Left lobe of liver (tissue), 2 donors: ENCODE measurements around the gene YBEY. TPM values are rescaled to one million over a fixed set of nuclear protein-coding genes. Genes with fewer than 3 reads are reported as not detected.
"Not testable (repeated sequence)": the region's sequence is repeated elsewhere in the genome, so short reads cannot be mapped to it uniquely, and the experiment has no call there.

Experiments used
- ATAC-seq: fragments of 200-7000 bp; cut with Tn5 transposase; one replicate; pipeline ENCODE4 v1.9.1; 2020; ENCODE audit warnings: mild to moderate bottlenecking, moderate library complexity
- DNase-seq: peaks from one replicate; pipeline ENCODE4 v3.0.0-alpha.2; 2020; ENCODE audit warnings: low spot score
- total RNA-seq: library from RNA; stranded (reverse); gene quantifications from one replicate; pipeline ENCODE4 v1.2.1, GENCODE V29; 2021
- donor health status: DM: no; HTN: no; CAD: no; lungs with moderate emphysema.
- donor health status: DM: no; HTN: yes; CAD: no.

Gene YBEY
- total RNA-seq, result 6.0 TPM

DNA sequence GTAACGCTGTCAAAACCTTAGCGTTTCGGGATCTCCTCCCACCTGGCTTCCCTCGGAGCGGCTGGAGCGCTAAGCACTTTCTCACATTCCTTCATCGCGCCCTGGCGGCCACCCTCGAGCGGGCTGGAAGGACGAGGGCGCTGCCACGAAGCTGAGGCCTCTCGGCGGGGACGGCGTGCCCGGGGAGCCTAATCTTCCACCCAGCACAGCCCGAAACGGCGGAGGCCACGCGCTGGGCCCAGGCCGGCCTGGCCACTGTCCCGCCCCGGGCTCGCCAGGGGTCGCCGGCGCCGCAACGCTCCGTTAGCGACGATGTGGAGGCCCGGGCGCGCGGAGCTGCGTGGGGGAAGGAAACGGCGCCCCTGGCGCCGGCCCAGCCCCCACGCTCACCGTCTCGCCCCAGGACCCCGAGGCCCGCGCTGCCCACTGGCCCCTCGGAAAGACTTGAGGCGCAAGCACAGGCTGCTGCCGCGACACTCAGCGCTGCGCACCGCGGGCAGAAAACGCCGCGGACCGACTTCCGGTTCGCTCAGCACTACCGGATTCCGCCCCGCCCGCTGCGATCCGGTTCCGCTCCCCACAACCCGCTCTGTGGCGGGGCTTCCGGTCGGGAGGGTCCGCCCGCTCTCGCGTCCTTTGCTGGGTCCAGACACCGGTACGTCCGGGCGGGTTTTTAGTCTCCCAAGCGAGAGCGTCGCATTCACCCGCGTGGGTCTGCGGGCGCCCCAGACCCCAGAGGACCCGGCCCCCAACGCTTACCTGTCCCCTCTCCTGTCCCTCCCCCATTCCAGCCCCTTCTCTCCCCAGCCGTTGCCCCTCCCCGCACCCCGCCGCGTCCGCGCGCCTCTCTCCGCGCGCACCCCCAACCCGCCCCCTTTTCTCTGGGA lies at the start of gene YBEY:
Gene YBEY (plus strand): TSS at position 582 of the 887 bp plus-strand sequence. CDS start 572 bp downstream, outside the sequence.
- ATAC-seq, result peak; percentile 96
- DNase-seq, result peak; percentile 90

DNA sequence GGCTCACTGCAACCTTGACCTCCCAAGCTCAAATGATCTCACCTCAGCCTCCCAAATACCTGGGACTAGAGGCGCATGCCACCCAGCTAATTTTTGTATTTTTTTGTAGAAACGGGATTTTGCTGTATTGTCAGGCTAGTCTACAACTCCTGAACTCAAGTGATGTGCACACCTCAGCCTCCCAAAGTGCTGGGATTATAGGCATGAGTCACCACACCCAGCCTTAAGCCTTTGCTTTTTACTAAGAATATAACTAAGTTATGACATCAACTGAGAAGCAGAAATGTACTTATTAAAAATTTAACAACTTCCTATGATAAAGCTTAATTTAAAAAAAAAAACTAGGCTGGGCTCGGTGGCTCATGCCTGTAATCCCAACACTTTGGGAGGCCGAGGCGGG lies 48.7 kb upstream of the YBEY start:
- ATAC-seq, result no peak
- no peak for DNase-seq

DNA sequence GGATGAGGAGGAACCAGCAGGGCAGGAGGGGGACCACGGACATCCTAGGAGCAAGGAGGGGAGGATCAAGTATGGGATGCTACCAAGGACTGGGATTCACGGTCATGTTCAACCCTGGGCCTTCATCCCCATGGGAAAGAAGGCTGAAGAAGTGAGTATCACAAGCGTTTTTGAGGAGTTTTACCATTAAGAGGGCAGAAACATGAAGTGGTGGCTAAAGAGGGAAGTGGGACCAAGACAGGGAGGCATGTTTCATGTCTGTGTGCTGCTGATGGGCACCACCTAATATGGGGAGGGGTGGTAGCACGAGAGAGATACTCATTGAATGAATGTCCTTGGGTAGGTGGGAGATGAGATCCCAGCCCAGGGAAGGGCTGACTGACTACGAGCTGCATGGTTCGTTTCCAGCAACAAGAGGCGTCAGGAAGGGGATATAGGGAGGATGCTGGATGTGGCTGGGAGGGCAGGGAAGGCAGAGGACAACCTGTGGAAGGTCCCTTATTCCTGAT lies 46.3 kb upstream of the YBEY start:
- no peak for DNase-seq
- no peak for ATAC-seq

DNA sequence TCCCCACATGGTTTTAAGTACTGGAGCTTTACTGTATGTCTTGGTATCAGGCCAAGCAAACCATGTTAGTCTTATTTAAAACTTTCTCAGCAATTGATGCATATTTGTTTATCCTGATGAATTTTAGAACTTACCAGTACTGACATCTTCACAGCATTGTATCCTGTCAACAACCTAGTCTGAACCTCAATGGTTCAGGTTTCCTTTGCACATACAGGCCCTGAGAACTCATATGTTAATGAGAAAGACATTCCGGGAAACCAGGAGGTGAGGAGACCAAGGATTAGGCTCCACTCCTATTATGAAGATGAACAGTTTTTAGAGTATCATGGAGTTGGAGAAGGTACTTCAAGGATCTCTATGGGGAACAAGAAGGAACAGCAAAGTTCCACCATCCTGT lies 44.6 kb upstream of the YBEY start:
- not testable (repeated sequence) for DNase-seq, ATAC-seq

DNA sequence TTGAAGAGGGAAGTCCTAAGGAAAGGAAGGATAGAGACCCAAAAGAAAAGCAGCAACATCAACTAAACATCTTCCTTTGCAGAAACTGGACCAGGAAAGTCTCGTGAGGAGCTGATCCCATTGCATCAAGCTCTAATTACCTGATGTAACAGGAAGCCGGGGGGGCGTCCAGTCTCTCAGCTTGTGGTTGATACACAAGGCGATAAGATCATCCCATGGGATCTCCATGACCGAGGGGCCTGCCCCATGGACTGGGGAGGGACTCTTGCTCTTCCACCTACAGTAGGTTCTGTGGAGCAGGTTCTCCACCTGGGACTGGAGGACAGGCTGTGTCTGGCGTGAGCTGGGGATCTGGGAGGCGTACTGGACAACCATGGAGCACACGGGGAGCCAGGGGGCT lies 42.8 kb upstream of the YBEY start:
- DNase-seq, result no peak
- ATAC-seq, result no peak

GRCh38 chr21:46243960-46244361 lies 42.2 kb upstream of the YBEY start:
- no peak for ATAC-seq
- no peak for DNase-seq

DNA sequence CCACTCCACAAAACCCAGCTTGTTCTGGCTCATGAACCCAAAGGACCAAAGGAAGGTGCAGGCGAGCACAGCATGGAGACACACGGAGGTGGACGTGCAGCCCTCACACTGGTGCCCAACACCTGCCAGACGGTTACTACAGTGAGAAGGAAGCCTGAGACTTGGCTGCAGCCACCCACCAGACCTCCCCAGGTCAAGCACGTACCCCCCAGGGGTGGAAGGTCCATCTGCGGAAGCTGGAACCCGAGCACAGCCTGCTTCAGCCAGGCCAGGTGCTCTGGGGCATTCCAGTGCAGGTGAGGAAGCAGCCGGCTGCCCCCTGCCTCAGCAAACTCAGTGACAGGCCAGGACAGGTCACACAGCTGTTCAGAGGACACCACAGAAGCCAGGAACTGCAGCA lies 41.5 kb upstream of the YBEY start:
- no peak for DNase-seq
- ATAC-seq, result no peak

DNA sequence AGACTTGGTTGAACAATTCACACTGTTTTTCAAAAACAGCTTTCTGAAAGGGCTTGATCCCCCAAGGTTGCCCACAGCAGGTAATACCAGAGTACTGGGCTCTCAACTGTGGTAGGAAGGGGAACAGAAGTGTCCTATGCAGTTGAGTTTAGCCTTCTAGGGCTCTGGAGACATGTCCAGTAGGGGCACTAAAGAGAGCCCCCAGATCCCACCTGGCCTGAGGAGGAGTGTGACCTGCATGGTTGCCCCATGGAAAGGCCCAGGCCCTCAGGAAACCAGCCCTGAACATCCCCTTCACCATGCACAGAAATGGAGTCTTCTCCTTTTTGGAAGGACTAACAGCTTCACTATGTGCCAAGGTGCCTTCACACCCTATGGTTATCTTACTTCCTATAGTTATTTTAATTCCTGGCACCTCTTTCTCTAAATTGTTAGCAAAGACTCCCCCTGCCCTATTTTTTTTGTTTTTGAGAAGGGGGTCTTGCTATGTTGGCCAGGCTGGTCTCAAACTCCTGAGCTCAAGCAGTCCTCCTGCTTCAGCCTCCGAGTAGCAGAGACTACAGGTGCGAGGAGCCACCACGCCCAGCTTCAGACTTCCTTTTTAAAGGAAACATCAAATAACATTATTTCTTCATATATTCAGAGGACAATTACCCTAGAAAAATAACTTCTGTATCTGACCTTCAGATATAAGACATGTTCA lies 40.8 kb upstream of the YBEY start:
- ATAC-seq (no peak), DNase-seq (no peak)

GRCh38 chr21:46246345-46246744 lies 39.8 kb upstream of the YBEY start:
- no peak for DNase-seq
- no peak for ATAC-seq

- ATAC-seq, result no peak
- no peak for DNase-seq
Measured at GRCh38 chr21:46247699-46248421, 38.3 kb upstream of the YBEY start.

GRCh38 chr21:46248422-46248782 lies 37.7 kb upstream of the YBEY start:
- ATAC-seq (no peak), DNase-seq (no peak)

- DNase-seq (no peak), ATAC-seq (no peak)
Measured at GRCh38 chr21:46248827-46249226, 37.3 kb upstream of the YBEY start.

DNA sequence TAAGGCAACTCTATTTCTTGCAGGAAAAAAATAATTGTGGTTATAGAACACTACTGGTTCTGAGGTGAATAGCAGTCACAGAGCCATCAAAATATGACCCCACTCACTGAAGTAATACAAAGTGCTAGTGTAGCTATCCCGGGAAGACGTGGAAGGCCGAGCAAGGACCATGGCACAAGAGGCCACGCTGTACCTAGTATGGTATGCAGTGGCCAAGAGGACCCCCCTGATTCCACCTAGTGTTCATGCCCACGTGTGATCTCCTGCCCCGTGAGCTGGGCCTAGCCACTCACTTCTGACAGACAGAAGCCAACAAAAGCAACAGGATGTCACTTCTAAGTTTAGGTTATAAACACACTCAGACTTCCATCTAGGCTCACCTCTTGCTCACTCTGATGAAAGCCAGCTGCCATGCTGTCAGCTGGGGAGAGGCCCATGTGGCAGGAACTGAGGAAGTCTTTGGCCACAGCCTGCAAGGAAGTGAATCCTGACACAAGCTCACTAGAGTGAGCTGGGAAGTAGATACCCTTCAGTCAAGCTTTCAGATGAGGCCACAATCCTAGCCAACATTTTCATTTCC lies 35.9 kb upstream of the YBEY start:
- no peak for ATAC-seq

GRCh38 chr21:46252840-46253239 lies 33.3 kb upstream of the YBEY start:
- no peak for ATAC-seq
- no peak for DNase-seq

More for the DNA sequence above, 35.9 kb upstream of the YBEY start:
- no peak for DNase-seq

GRCh38 chr21:46253610-46254124 lies 32.5 kb upstream of the YBEY start:
- ATAC-seq, result no peak
- no peak for DNase-seq

GRCh38 chr21:46254208-46254975 lies 31.8 kb upstream of the YBEY start:
- DNase-seq, result no peak
- no peak for ATAC-seq

DNA sequence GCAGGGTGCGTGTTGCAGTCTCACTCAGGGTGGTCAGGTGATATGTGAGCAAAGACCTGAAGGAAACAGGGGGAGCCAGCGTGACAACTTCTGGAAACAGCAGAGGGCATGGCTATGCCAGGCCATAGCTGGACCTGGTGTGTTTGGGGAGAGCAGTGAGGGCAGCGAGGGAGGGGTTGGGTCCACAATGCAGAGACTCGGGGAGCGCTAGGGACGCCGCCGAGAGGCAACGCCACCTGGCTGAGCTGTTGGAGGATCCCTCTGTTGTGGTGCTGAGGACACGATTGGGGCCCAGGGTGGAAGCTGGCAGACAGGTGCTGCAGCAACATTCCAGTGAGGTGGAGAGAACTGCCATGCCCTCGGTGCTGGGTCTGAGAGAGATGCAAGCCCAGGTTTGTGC lies 31.0 kb upstream of the YBEY start:
- DNase-seq (no peak), ATAC-seq (no peak)

DNA sequence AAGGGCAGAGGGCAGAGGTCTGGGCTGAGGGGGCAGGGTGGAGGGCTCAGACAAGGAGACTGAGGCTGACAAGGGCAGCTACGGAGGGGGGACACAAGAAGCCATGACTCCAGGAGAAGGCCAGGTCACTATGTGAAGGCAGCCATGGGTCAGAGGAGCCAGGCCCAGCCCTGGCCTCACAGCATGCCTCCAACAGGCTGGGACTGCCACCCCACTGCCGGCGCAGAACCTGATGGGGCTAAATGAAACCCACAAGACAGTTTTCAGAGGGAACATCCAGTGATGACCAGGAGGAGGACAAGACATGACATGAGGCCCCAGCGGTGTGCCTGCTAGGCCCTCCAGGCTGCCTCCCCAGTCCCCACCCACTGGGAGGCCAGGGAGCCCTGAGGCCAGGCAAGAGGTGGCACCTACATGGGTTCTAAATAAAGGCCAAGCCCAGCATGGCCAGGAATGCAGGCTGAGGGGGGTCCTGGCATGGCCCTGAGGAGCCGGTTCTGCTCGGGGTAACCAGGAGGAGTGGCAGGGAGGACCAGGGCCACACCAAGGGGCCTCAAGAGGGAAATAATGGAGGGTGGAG lies 30.3 kb upstream of the YBEY start:
- no peak for ATAC-seq
- no peak for DNase-seq

- DNase-seq, result no peak
- no peak for ATAC-seq
Measured at GRCh38 chr21:46256501-46256994, 29.6 kb upstream of the YBEY start.
